Esophagus squamous epithelium (tissue), 4 donors: ENCODE measurements around the gene GPAT3.

Experiments
- CTCF ChIP-seq, 6 experiments: fragments of 450-650 bp in 4 of 6; fragments of 200-600 bp in 2 of 6; sonication (generic) in 2 of 6; IDR thresholded peaks; one replicate each; pipeline ENCODE4 v1.5.1; 2016 to 2019; ENCODE audit warnings: antibody characterized with exemption in 6 of 6, mild to moderate bottlenecking in 4 of 6, moderate library complexity in 4 of 6
- POLR2A ChIP-seq, 4 donors: fragments of 450-650 bp; IDR thresholded peaks; one replicate each; pipeline ENCODE4 v1.6.1; 2017; ENCODE audit warnings: antibody characterized with exemption in 4 of 4, mild to moderate bottlenecking in 4 of 4, moderate library complexity in 3 of 4

- no peak for TF ChIP-seq CTCF (IDR thresholded peaks at IDR 0.05)
- TF ChIP-seq POLR2A (IDR thresholded peaks at IDR 0.05): no peak
Measured at GRCh38 chr4:83556816-83557215, 20.9 kb downstream of the GPAT3 start.
